Breast epithelium (tissue), 3 donors: ENCODE data around the gene TSPO.

ENCODE experiments used
- CTCF ChIP-seq, 3 donors: fragments of 450-650 bp; IDR thresholded peaks; one replicate each; pipeline ENCODE4 v1.5.1; 2016 to 2017; ENCODE audit warnings: antibody characterized with exemption in 3 of 3, mild to moderate bottlenecking in 3 of 3, moderate library complexity in 3 of 3
- POLR2A ChIP-seq: fragments of 450-650 bp; IDR thresholded peaks from one replicate; pipeline ENCODE4 v1.6.1; 2016; ENCODE audit warnings: antibody characterized with exemption, mild to moderate bottlenecking, moderate library complexity

GRCh38 chr22:43152357-43153071 lies 1.2 kb downstream of the TSPO start:
- TF ChIP-seq POLR2A (no peak), CTCF (IDR thresholded peaks at IDR 0.05) (no peak)
